Stomach smooth muscle (tissue), 2 donors: Measurements from ENCODE around the gene SSU72.
"Not testable (repeated sequence)": the region's sequence is repeated elsewhere in the genome, so short reads cannot be mapped to it uniquely, and the experiment has no call there.

ENCODE experiments used
- H3K27ac ChIP-seq: one replicate; pipeline ENCODE4 v1.7.0; 2013; ENCODE audit warnings: mild to moderate bottlenecking, low read length, inconsistent platforms
- H3K27me3 ChIP-seq, 2 donors: one replicate each; pipeline ENCODE4 v1.7.0; 2013; ENCODE audit warnings: low read length in 2 of 2; ENCODE audit not compliant: insufficient read depth in 2 of 2, control insufficient read depth in 1 of 2
- H3K36me3 ChIP-seq, 2 donors: one replicate each; pipeline ENCODE4 v1.7.0; 2013; ENCODE audit warnings: low read length in 2 of 2; ENCODE audit not compliant: control insufficient read depth in 2 of 2, insufficient read depth in 2 of 2
- H3K4me1 ChIP-seq: one replicate; pipeline ENCODE4 v1.7.0; 2013; ENCODE audit warnings: low read length; ENCODE audit not compliant: control insufficient read depth, insufficient read depth
- H3K4me3 ChIP-seq, 2 donors: one replicate each; pipeline ENCODE4 v1.7.0; 2013; ENCODE audit warnings: low read length in 2 of 2
- H3K9ac ChIP-seq, 2 donors: one replicate each; pipeline ENCODE4 v1.7.0; 2013; ENCODE audit warnings: low read length in 2 of 2, mild to moderate bottlenecking in 1 of 2
- H3K9me3 ChIP-seq, 2 donors: one replicate each; pipeline ENCODE4 v1.7.0; 2013; ENCODE audit warnings: low read length in 2 of 2; ENCODE audit not compliant: control insufficient read depth in 2 of 2
- donor health status: healthy.
- donor health status: Pancreatic carcinoma.

The SSU72 gene

GRCh38 chr1:1567152-1567875, 7.3 kb downstream of the SSU72 start:
- no peaks in the 10 kb centered on the region for H3K27me3 ChIP-seq
- no peak overlapping the region for H3K9ac ChIP-seq
- H3K27ac ChIP-seq, result no peak overlapping the region
- peaks cover 24 to 28% of the 10 kb centered on the region in 2 donors for H3K36me3 ChIP-seq
- H3K4me1 ChIP-seq, result peaks cover 10% of the 10 kb centered on the region
- no peak overlapping the region for H3K4me3 ChIP-seq
- H3K9me3 ChIP-seq, result no peaks in the 10 kb centered on the region

GRCh38 chr1:1565340-1565739, 9.3 kb downstream of the SSU72 start:
- H3K4me3 ChIP-seq, result no peak overlapping the region
- H3K27me3 ChIP-seq, result no peaks in the 10 kb centered on the region
- no peak overlapping the region for H3K27ac ChIP-seq
- no peaks in the 10 kb centered on the region for H3K9me3 ChIP-seq
- no peak overlapping the region for H3K9ac ChIP-seq
- peaks cover 32 to 36% of the 10 kb centered on the region in 2 donors for H3K36me3 ChIP-seq
- peaks cover 8% of the 10 kb centered on the region for H3K4me1 ChIP-seq

- Histone ChIP-seq H3K4me3 (no peak overlapping the region), H3K9me3 (no peaks in the 10 kb centered on the region), H3K27me3 (no peaks in the 10 kb centered on the region), H3K36me3 (peaks cover 32 to 37% of the 10 kb centered on the region in 2 donors), H3K4me1 (peaks cover 3% of the 10 kb centered on the region), H3K27ac (no peak overlapping the region), H3K9ac (no peak overlapping the region)
These were observed 10.4 kb downstream of the SSU72 start for GRCh38 chr1:1564268-1564667.

GRCh38 chr1:1563688-1564087, 11.0 kb downstream of the SSU72 start:
- Histone ChIP-seq H3K36me3 (peaks cover 32 to 37% of the 10 kb centered on the region in 2 donors), H3K27me3 (no peaks in the 10 kb centered on the region), H3K4me1 (peaks cover 3% of the 10 kb centered on the region), H3K4me3 (no peak overlapping the region), H3K9ac (no peak overlapping the region), H3K9me3 (no peaks in the 10 kb centered on the region), H3K27ac (no peak overlapping the region)

- Histone ChIP-seq H3K4me1 (peaks cover 3% of the 10 kb centered on the region), H3K27ac (no peak overlapping the region), H3K36me3 (peaks cover 32 to 39% of the 10 kb centered on the region in 2 donors), H3K9ac (no peak overlapping the region), H3K9me3 (no peaks in the 10 kb centered on the region), H3K4me3 (no peak overlapping the region), H3K27me3 (no peaks in the 10 kb centered on the region)
These were observed 12.0 kb downstream of the SSU72 start for GRCh38 chr1:1562556-1563195.

- H3K27ac ChIP-seq, result no peak overlapping the region
- H3K36me3 ChIP-seq, result peaks cover 32 to 39% of the 10 kb centered on the region in 2 donors
- no peak overlapping the region for H3K9ac ChIP-seq
- H3K27me3 ChIP-seq, result no peaks in the 10 kb centered on the region
- peaks cover 2% of the 10 kb centered on the region for H3K4me1 ChIP-seq
- H3K9me3 ChIP-seq, result no peaks in the 10 kb centered on the region
- no peak overlapping the region for H3K4me3 ChIP-seq
These were observed 12.7 kb downstream of the SSU72 start for GRCh38 chr1:1561801-1562470.

GRCh38 chr1:1560178-1560577, 14.5 kb downstream of the SSU72 start:
- Histone ChIP-seq H3K9ac (no peak overlapping the region), H3K9me3 (no peaks in the 10 kb centered on the region), H3K4me1 (no peaks in the 10 kb centered on the region), H3K27me3 (no peaks in the 10 kb centered on the region), H3K36me3 (peaks cover 27 to 36% of the 10 kb centered on the region in 2 donors), H3K27ac (no peak overlapping the region), H3K4me3 (no peak overlapping the region)

- peaks cover 20 to 31% of the 10 kb centered on the region in 2 donors for H3K36me3 ChIP-seq
These were observed 15.6 kb downstream of the SSU72 start for GRCh38 chr1:1559066-1559465.

GRCh38 chr1:1558591-1558990, 16.1 kb downstream of the SSU72 start:
- Histone ChIP-seq H3K4me1 (peaks cover 4% of the 10 kb centered on the region), H3K9me3 (no peaks in the 10 kb centered on the region), H3K4me3 (no peak overlapping the region), H3K27me3 (no peaks in the 10 kb centered on the region), H3K36me3 (peaks cover 15 to 26% of the 10 kb centered on the region in 2 donors), H3K9ac (no peak overlapping the region), H3K27ac (no peak overlapping the region)

More at GRCh38 chr1:1559066-1559465, 15.6 kb downstream of the SSU72 start:
- no peak overlapping the region for H3K4me3 ChIP-seq
- no peak overlapping the region for H3K9ac ChIP-seq
- no peaks in the 10 kb centered on the region for H3K9me3 ChIP-seq
- peaks cover 4% of the 10 kb centered on the region for H3K4me1 ChIP-seq
- H3K27me3 ChIP-seq, result no peaks in the 10 kb centered on the region
- H3K27ac ChIP-seq, result no peak overlapping the region

- not testable (repeated sequence) for H3K27ac ChIP-seq, H3K4me1 ChIP-seq, H3K9ac ChIP-seq, H3K4me3 ChIP-seq, H3K9me3 ChIP-seq, H3K27me3 ChIP-seq
- peaks cover 11 to 21% of the 10 kb centered on the region in 2 donors for H3K36me3 ChIP-seq
These were observed 17.0 kb downstream of the SSU72 start for GRCh38 chr1:1557688-1558087.
